ENCODE data around the gene URM1.

- TF ChIP-seq CTCF (conservative IDR thresholded peaks at IDR 0.05) (no peak), ZFX (IDR thresholded peaks at IDR 0.05) (no peak)
These were observed 4.7 kb downstream of the URM1 start for GRCh38 chr9:128375865-128376264.

Data from C4-2B (cell line).